Measurements from ENCODE around the gene CAMK2A.

DNA sequence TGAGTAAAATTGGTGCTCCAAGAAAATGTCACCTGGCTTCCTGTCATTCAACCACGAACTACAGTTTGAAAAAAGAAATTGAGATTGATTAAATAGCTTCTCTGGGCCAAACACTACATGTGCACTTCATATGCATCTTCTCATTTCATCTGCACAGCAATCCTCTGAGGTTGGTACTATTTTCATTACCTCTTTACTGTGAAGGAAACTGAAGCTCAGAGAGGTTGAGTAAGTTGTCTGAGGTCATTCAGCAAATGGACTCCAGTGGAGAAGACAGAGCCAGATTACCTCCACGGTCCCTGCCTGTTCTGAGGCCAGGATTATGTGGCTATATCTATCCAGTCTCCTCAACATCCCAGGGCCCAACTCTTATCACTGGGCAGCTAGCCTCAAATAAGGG is 53.3 kb downstream of the CAMK2A start:
- TF ChIP-seq, protein P1, sequence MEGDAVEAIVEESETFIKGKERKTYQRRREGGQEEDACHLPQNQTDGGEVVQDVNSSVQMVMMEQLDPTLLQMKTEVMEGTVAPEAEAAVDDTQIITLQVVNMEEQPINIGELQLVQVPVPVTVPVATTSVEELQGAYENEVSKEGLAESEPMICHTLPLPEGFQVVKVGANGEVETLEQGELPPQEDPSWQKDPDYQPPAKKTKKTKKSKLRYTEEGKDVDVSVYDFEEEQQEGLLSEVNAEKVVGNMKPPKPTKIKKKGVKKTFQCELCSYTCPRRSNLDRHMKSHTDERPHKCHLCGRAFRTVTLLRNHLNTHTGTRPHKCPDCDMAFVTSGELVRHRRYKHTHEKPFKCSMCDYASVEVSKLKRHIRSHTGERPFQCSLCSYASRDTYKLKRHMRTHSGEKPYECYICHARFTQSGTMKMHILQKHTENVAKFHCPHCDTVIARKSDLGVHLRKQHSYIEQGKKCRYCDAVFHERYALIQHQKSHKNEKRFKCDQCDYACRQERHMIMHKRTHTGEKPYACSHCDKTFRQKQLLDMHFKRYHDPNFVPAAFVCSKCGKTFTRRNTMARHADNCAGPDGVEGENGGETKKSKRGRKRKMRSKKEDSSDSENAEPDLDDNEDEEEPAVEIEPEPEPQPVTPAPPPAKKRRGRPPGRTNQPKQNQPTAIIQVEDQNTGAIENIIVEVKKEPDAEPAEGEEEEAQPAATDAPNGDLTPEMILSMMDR (conservative IDR thresholded peaks at IDR 0.05): no peak
- TF ChIP-seq EZH2 (IDR thresholded peaks at IDR 0.05; ENCODE audit: low read depth): no peak
